Keratinocyte (primary cell): ENCODE results near the gene SLC6A8. TPM values are rescaled to one million over a fixed set of nuclear protein-coding genes. Genes with fewer than 3 reads are reported as not detected.

Experiments
- DNase-seq: peaks from one replicate; pipeline ENCODE4 v3.0.0-alpha.2; 2011; ENCODE audit warnings: low read depth, missing footprints, low spot score
- FAIRE-seq: peaks from 2 replicates; lab custom pipeline; 2011; peaks lifted over from hg19 to GRCh38; lab: Jason Lieb, UNC
- H2AFZ ChIP-seq: 2 replicates; pipeline ENCODE4 v1.6.0; 2012; ENCODE audit warnings: low read length, control low read depth, inconsistent platforms; ENCODE audit not compliant: control insufficient read depth
- H3K27ac ChIP-seq: 2 replicates; pipeline ENCODE4 v1.5.1; 2011; ENCODE audit warnings: low read length; ENCODE audit not compliant: control insufficient read depth, insufficient read depth
- H3K27me3 ChIP-seq: 3 replicates; pipeline ENCODE4 v1.6.0; 2011; ENCODE audit warnings: low read length; ENCODE audit not compliant: control insufficient read depth, insufficient read depth; ENCODE audit errors: extremely low read depth
- H3K36me3 ChIP-seq, 2 experiments: 2 replicates in 1 of 2; 3 replicates in 1 of 2; pipeline ENCODE4 v1.5.1; 2011; ENCODE audit warnings: low read length in 2 of 2, mild to moderate bottlenecking in 1 of 2; ENCODE audit not compliant: control insufficient read depth in 2 of 2, insufficient read depth in 2 of 2; ENCODE audit errors: extremely low read depth in 1 of 2
- H3K4me1 ChIP-seq: 3 replicates; pipeline ENCODE4 v1.5.1; 2011; ENCODE audit warnings: low read length; ENCODE audit not compliant: control insufficient read depth, insufficient read depth; ENCODE audit errors: extremely low read depth
- H3K4me2 ChIP-seq: 3 replicates; pipeline ENCODE4 v1.6.0; 2011; ENCODE audit warnings: low read depth, low read length; ENCODE audit not compliant: control insufficient read depth, insufficient read depth; ENCODE audit errors: extremely low read depth
- H3K4me3 ChIP-seq, 3 experiments: fragments of 200-600 bp in 1 of 3; sonication (generic) in 1 of 3; 2 replicates in 2 of 3; 3 replicates in 1 of 3; pipeline ENCODE4 v1.5.1; 2011 to 2016; ENCODE audit warnings: low read length in 3 of 3, mild to moderate bottlenecking in 3 of 3, control low read depth in 2 of 3, inconsistent platforms in 1 of 3, low read depth in 1 of 3, mixed read lengths in 1 of 3, mixed run types in 1 of 3, moderate library complexity in 1 of 3; ENCODE audit not compliant: control insufficient read depth in 2 of 3, insufficient read depth in 2 of 3; ENCODE audit errors: extremely low read depth in 1 of 3
- H3K79me2 ChIP-seq: 2 replicates; pipeline ENCODE4 v1.6.0; 2012; ENCODE audit warnings: low read length; ENCODE audit not compliant: control insufficient read depth, insufficient read depth
- H3K9ac ChIP-seq: 3 replicates; pipeline ENCODE4 v1.6.0; 2011; ENCODE audit warnings: low read length; ENCODE audit not compliant: control insufficient read depth, insufficient read depth; ENCODE audit errors: extremely low read depth
- H3K9me1 ChIP-seq: 3 replicates; pipeline ENCODE4 v1.6.0; 2011; ENCODE audit warnings: low read length; ENCODE audit not compliant: control insufficient read depth, insufficient read depth; ENCODE audit errors: extremely low read depth
- H3K9me3 ChIP-seq: 2 replicates; pipeline ENCODE4 v1.5.1; 2012; ENCODE audit warnings: low read depth, low read length; ENCODE audit not compliant: control insufficient read depth
- H4K20me1 ChIP-seq: 3 replicates; pipeline ENCODE4 v1.6.0; 2011; ENCODE audit warnings: low read length; ENCODE audit not compliant: control insufficient read depth, insufficient read depth; ENCODE audit errors: extremely low read depth
- CTCF ChIP-seq, 3 experiments: IDR thresholded peaks in 1 of 3; conservative IDR thresholded peaks in 1 of 3; optimal IDR thresholded peaks in 1 of 3; 2 replicates in 2 of 3; 3 replicates in 1 of 3; pipeline versions ENCODE3 to v1.5.1; 2011; ENCODE audit warnings: low read length in 3 of 3, mild to moderate bottlenecking in 3 of 3, moderate library complexity in 2 of 3, control low read depth in 1 of 3, inconsistent platforms in 1 of 3; ENCODE audit not compliant: insufficient read depth in 2 of 3; ENCODE audit errors: extremely low read depth in 1 of 3
- EZH2 ChIP-seq: IDR thresholded peaks from one replicate; pipeline ENCODE4 v1.6.1; 2012; ENCODE audit warnings: inconsistent platforms, mild to moderate bottlenecking, low read length, moderate library complexity
- dilution Hi-C: fragments of 300-500 bp; cut with MboI; formaldehyde crosslinking; loops from one replicate; pipeline ENCODE4 v1.7.0; 2020; ENCODE audit warnings: low sequenced_read_pairs; ENCODE audit not compliant: extremely low pct_ligation_motif_present
- polyA plus RNA-seq, 5 experiments: library from polyadenylated mRNA; depleted of rRNA in 3 of 5; stranded (reverse) in 3 of 5; stranded (forward) in 1 of 5; unstranded in 1 of 5; fragments of >200 nt; gene quantifications; 1 replicate in 1 of 5; 2 replicates in 3 of 5; 3 replicates in 1 of 5; pipeline versions ENCODE4 v1.2.1 to v1.2.3, GENCODE V29; 2011 to 2012; ENCODE audit warnings: missing spikeins in 2 of 5, low read depth in 1 of 5, low replicate concordance in 1 of 5

Gene SLC6A8
- polyA plus RNA-seq, 1 donor (not counting 4 experiments of a cell fraction or from before 2014, with no cell fraction given) = 33.6 TPM

- Histone ChIP-seq H3K4me1 (peaks cover 30% of the 10 kb centered on the region), H3K9ac (no peak overlapping the region), H3K27me3 (no peaks in the 10 kb centered on the region), H4K20me1 (no peaks in the 10 kb centered on the region), H3K27ac (no peak overlapping the region), H3K4me3 (no peak overlapping the region), H3K9me1 (no peaks in the 10 kb centered on the region), H3K9me3 (no peaks in the 10 kb centered on the region), H2AFZ (no peak overlapping the region), H3K36me3 (peaks cover 0 to 9% of the 10 kb centered on the region in 2 experiments), H3K79me2 (no peaks in the 10 kb centered on the region), H3K4me2 (no peak overlapping the region)
- DNase-seq (no peak), FAIRE-seq (no peak)
- dilution Hi-C loops = no loop called here
- TF ChIP-seq EZH2 (no peak), CTCF (optimal IDR thresholded peaks at IDR 0.05 in 1 of 3, IDR thresholded peaks at IDR 0.05 in 1 of 3, conservative IDR thresholded peaks at IDR 0.05 in 1 of 3; ENCODE audit: extremely low read depth in 1 of 3, insufficient read depth in 2 of 3, low read length in 3 of 3) (no peak)
These were observed 14.0 kb downstream of the SLC6A8 start for GRCh38 chrX:153701706-153702105.

DNA sequence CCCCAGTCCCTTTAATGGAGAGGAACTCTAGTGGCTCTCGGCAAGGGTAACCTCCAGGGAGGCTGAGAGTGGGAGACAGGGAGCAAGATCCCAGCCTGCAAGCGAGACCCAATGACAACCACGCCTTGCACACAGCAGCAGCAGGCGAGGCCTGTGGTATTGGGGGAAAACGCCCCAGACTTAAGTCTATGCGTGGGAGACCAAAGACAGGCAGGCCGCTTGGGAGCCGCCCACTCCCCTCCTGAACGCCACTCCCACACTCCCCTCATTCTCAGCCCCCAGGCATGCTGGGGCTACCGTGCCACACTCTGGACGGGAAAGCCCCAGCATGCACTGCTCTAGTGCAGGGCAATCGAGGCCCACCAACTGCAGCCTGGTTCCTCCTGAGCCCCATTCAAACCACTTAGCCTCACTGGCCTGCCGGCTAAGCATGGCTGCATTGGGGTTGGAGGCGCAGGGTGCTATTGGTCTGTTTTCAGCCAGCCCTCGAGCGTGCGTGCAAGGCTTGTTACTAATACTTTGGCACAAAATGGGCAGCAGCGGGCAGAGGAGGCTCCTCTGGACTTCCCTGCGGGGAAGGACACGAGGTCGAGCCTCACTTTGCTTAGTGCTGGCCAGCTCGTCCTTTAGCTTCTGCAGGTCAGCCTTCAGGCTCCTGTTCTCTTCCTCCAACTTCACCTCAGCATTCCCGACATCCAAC is 14.8 kb downstream of the SLC6A8 start:
- TF ChIP-seq EZH2 (no peak), CTCF (optimal IDR thresholded peaks at IDR 0.05 in 1 of 3, IDR thresholded peaks at IDR 0.05 in 1 of 3, conservative IDR thresholded peaks at IDR 0.05 in 1 of 3; ENCODE audit: extremely low read depth in 1 of 3, insufficient read depth in 2 of 3, low read length in 3 of 3) (no peak)
- Histone ChIP-seq H3K4me1 (peaks cover 30% of the 10 kb centered on the region), H2AFZ (no peak overlapping the region), H3K4me2 (no peak overlapping the region), H3K9ac (no peak overlapping the region), H3K4me3 (no peak overlapping the region), H3K79me2 (no peaks in the 10 kb centered on the region), H3K27me3 (no peaks in the 10 kb centered on the region), H3K36me3 (peaks cover 0 to 9% of the 10 kb centered on the region in 2 experiments), H3K27ac (no peak overlapping the region), H3K9me1 (no peaks in the 10 kb centered on the region), H3K9me3 (no peaks in the 10 kb centered on the region), H4K20me1 (no peaks in the 10 kb centered on the region)
- DNase-seq = no peak
- dilution Hi-C loops = no loop called here
- no peak for FAIRE-seq
